IPS-15b (cell line): ENCODE data around the gene USP6.
"Not testable (repeated sequence)": the region's sequence is repeated elsewhere in the genome, so short reads cannot be mapped to it uniquely, and the experiment has no call there.

Experiments
- H3K27me3 ChIP-seq: one replicate; pipeline ENCODE4 v1.6.1; 2013; ENCODE audit warnings: low read length; ENCODE audit not compliant: control insufficient read depth, insufficient read depth
- H3K36me3 ChIP-seq: one replicate; pipeline ENCODE4 v1.6.1; 2013; ENCODE audit warnings: low read length; ENCODE audit not compliant: control insufficient read depth, insufficient read depth
- H3K4me1 ChIP-seq: one replicate; pipeline ENCODE4 v1.6.1; 2013; ENCODE audit warnings: mild to moderate bottlenecking, low read length; ENCODE audit not compliant: control insufficient read depth, insufficient read depth
- H3K4me3 ChIP-seq: one replicate; pipeline ENCODE4 v1.5.1; 2013; ENCODE audit warnings: low read depth, low read length
- H3K9ac ChIP-seq: one replicate; pipeline ENCODE4 v1.6.1; 2013; ENCODE audit warnings: low read depth, mild to moderate bottlenecking, low read length
- H3K9me3 ChIP-seq: one replicate; pipeline ENCODE4 v1.6.1; 2013; ENCODE audit warnings: mild to moderate bottlenecking, low read length; ENCODE audit not compliant: control insufficient read depth, insufficient read depth

Gene USP6

DNA sequence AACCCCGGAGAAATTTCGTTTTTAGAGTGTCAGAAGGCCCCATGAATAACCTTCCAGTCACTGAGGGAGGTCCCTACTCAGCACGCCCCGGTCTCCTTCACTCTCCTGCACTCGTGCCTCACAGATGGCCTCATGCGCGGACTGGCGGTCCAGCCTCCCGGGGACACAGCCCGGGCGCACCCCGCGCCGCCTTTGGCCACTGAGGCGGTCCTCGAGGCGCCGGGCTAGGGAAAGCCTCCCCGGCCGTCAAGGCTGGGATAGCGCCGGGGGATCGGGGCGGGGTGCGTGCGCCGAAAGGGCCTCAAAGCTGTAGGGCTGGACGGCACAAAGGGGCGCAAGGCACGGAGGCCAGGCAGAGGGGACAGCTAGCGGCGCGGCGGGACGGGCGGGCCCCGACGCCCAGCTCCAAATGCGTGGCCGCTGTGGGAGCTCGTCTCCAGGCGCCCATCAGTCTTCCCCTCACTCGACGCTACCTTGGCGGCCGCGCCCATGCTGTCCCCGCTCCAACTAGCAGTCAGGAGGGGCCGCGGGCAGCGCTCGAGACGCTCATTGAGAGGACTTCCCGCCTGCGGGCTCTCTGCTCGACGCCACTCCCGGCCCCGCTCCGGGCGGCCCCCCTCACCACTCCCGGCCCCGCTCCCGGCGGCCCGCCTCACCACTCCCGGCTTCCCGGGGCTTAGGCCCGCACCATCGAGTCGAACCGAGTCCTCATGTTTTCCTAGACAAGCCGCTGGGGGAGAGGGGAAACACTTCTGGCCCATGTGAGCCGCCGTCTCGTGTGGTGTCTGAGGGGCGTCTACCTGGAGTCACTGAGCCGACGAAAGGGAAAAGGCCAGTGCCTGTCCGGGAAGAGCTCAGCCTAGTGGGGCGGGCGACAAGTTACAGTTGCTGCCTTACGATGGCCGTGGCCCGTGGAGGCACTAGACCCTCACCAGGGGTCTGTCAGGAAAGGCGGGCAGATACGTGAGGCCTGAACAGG, at the start of gene USP6:
Gene USP6, plus strand, starts transcription at position 360 of the 979 bp plus-strand sequence. CDS start 14,336 bp downstream, outside the sequence.
- H3K4me3 ChIP-seq, result no peak within 1 kb of the TSS
- peaks cover under 1% of the 10 kb centered on the region for H3K4me1 ChIP-seq
- no peaks in the 10 kb centered on the region for H3K27me3 ChIP-seq
- H3K9me3 ChIP-seq, result no peaks in the 10 kb centered on the region
- no peaks in the 10 kb centered on the region for H3K36me3 ChIP-seq
- H3K9ac ChIP-seq, result no peak within 1 kb of the TSS

DNA sequence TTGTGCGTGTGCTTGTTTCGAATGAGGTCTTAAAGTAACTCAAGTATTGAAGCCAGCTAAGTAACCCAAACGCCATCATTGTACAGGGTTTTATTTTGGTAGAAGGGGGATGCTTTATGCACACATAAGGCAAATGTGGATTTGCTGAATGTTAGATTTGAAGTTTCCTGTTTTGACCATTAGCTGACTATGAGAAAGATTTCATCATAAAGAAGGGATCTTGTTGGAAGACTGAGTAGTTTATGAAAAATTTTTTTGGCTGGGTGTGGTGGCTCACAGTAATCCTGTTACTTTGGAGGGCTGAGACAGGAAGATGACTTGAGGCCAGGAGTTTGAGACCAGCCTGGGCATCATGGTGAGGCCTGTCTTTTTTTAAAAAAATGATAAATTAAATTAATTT, 47.6 kb upstream of the USP6 start:
- Histone ChIP-seq H3K9me3 (no peaks in the 10 kb centered on the region), H3K4me3 (no peak overlapping the region), H3K36me3 (no peaks in the 10 kb centered on the region)

DNA sequence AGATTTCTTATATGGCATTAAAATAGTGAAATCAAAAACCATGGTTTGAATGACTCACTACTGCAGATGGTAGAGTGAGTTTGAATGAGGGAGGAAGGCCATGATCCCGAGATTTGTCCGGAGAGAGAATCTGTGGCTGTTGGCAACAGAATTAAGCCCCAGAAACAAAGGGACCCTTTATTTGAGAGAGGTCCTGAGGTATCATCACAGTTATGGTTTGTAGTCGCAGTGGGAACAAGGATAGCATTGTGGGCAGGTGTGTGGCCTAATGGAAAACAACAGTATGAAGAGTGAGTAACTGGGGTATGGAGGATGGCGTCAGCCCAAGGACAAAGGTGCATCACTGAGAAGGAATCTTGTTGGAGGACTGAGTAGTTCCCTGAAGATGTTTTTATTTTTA, 46.1 kb upstream of the USP6 start:
- no peak overlapping the region for H3K9ac ChIP-seq
- H3K4me1 ChIP-seq, result peaks cover 4% of the 10 kb centered on the region
- H3K36me3 ChIP-seq, result no peaks in the 10 kb centered on the region
- no peaks in the 10 kb centered on the region for H3K27me3 ChIP-seq
- no peak overlapping the region for H3K4me3 ChIP-seq
- no peaks in the 10 kb centered on the region for H3K9me3 ChIP-seq

More for the DNA sequence above, 47.6 kb upstream of the USP6 start:
- Histone ChIP-seq H3K9ac (no peak overlapping the region), H3K27me3 (no peaks in the 10 kb centered on the region), H3K4me1 (no peaks in the 10 kb centered on the region)

DNA sequence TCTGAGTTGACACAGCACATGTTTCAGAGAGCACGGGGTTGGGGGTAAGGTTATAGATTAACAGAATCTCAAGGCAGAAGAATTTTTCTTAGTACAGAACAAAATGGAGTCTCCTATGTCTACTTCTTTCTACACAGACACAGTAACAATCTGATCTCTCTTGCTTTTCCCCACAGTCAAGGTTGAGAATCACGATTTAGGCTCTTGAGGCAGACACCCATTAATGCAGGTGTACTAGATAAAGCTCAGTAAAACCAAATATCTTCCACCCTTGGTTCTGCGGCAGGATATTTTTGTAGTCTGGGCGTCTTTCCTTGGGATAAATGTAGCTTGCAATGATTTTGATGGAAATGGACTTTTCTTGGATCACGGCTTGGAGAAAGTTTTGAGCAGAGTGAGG, 40.4 kb upstream of the USP6 start:
- not testable (repeated sequence) for H3K9ac ChIP-seq, H3K9me3 ChIP-seq, H3K4me3 ChIP-seq, H3K27me3 ChIP-seq, H3K36me3 ChIP-seq
- peaks cover 12% of the 10 kb centered on the region for H3K4me1 ChIP-seq

DNA sequence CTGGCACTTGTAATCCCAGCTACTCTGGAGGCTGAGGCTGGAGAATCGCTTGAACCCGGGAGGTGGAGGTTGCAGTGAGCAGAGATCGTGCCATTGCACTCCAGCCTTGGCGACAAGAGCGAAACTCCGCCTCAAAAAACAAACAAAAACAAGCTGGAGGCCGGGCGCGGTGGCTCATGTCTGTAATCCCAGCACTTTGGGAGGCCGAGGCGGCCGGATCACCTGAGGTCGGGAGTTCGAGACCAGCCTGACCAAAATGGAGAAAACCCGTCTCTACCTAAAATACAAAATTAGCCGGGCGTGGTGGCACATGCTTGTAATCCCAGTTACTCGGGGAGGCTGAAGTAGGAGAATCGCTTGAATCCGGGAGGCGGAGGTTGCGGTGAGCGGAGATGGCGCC, 38.6 kb upstream of the USP6 start:
- H3K4me1 ChIP-seq, result peaks cover 12% of the 10 kb centered on the region
- not testable (repeated sequence) for H3K27me3 ChIP-seq, H3K9me3 ChIP-seq, H3K4me3 ChIP-seq, H3K36me3 ChIP-seq
- peak overlapping the region; percentile 61 for H3K9ac ChIP-seq

DNA sequence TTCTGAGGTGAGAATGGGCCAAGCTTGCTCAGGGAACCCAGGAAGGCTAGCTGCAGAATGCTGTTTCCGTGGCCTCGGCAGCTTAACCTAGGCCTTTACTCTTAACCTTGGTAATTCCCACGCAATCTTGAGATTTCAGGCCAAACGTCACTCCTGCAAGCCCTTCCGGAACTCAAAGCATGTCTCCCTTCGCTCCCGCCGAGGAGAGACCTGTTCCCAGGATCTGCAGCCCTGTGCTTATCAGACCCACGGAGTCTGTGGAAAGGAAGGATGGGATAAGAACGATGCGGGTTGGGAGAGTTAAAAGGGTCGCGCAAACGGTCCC, 38.1 kb upstream of the USP6 start:
- Histone ChIP-seq H3K4me1 (peaks cover 12% of the 10 kb centered on the region), H3K36me3 (no peaks in the 10 kb centered on the region), H3K27me3 (peaks cover 8% of the 10 kb centered on the region), H3K4me3 (peak overlapping the region; percentile 65), H3K9ac (peak overlapping the region; percentile 61), H3K9me3 (no peaks in the 10 kb centered on the region)

DNA sequence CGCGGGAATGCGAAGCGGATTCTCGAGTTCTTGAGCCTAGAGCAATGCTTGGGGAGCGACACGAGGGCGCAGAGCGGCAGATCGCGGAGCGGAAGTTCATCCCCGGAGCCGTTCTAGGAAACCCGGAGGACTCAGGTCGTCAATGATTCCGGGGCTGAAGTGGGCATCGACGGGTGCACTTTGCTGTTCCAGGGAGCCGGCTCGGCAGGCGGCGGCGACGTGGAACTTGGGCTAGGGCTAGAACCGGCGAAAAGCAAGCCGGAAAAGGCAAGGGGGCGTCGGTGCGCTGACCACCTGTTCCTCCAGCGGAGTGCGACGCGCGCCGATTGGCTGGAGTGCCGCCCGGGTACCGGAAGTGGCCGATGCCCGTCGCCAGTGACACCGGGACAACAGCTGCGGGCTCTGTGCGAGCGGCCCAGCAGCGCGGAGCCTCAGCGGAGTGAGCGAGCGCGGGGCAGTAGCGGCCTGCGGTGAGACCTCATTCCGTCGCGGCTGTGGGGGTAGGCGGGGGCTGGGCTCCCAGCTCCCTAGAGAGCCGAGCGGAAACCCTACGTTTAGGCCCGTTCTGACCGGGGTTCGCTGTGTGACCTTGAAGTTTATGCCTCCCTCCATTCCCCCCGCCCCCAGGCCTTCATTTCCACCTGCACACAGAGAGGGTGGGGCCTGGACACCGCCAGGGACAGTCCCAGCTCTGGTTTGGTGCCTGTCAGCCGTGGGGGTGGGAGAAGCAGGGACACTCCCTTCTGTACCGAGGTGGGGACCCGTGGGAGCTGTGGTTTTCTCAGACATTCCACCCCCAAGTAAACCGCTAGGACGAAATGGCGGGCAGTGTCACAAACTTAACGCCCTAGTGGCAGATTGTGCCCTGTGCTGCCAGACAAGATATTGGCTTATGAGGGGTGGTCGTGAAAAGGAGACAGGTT, 37.5 kb upstream of the USP6 start, which contains the start of gene ZFP3:
Gene ZFP3, plus strand, starts transcription at position 362 of the 923 bp plus-strand sequence. CDS start 13,038 bp downstream, outside the sequence.
- H3K9ac ChIP-seq, result peak within 1 kb of the TSS; percentile 61
- no peaks in the 10 kb centered on the region for H3K9me3 ChIP-seq
- H3K4me1 ChIP-seq, result peaks cover 12% of the 10 kb centered on the region
- H3K36me3 ChIP-seq, result no peaks in the 10 kb centered on the region
- H3K4me3 ChIP-seq, result peak within 1 kb of the TSS; percentile 65
- peaks cover 8% of the 10 kb centered on the region for H3K27me3 ChIP-seq

DNA sequence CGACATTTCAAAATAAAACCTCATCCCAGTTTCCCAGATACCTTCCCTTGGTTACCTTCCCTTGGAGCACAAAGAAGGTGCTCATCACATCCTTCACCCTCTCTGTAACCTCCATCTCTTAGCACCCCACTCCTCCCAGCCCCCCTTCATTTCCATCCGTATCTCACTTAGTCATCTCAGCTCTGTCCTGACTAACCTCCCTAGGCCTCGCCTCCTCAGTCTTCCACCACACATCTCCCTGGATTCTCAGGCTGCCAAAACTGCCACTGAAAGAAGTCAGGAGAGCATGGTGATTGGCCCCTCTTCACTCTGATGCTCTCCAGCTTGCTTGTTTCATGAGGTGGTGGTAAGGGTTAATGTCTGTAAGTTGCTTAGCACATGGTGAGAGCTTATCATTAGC, 35.2 kb upstream of the USP6 start:
- no peaks in the 10 kb centered on the region for H3K9me3 ChIP-seq
- peaks cover 5% of the 10 kb centered on the region for H3K4me1 ChIP-seq
- peaks cover 8% of the 10 kb centered on the region for H3K27me3 ChIP-seq
- H3K9ac ChIP-seq, result no peak overlapping the region
- no peaks in the 10 kb centered on the region for H3K36me3 ChIP-seq
- no peak overlapping the region for H3K4me3 ChIP-seq

DNA sequence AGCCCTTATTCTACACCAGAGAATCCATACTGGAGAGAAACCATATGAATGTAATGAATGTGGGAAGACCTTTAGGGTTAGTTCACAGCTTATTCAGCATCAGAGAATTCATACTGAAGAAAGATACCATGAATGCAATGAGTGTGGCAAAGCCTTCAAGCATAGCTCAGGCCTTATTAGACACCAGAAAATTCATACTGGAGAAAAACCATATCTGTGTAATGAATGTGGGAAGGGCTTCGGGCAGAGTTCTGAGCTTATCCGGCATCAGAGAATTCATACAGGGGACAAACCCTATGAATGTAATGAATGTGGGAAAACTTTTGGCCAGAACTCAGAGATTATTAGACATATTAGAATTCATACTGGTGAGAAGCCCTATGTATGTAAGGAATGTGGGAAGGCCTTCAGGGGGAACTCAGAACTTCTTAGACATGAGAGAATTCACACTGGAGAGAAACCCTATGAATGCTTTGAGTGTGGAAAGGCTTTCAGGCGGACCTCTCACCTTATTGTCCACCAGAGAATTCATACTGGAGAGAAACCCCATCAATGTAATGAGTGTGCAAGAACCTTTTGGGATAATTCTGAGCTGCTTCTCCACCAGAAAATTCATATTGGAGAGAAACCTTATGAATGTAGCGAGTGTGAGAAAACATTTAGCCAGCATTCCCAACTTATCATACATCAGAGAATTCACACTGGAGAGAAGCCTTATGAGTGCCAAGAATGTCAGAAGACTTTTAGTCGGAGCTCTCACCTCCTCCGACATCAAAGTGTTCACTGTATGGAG, 23.4 kb upstream of the USP6 start:
- Histone ChIP-seq H3K4me3 (no peak overlapping the region), H3K27me3 (peaks cover 4% of the 10 kb centered on the region), H3K9me3 (peaks cover 44% of the 10 kb centered on the region), H3K4me1 (no peaks in the 10 kb centered on the region), H3K36me3 (peaks cover 11% of the 10 kb centered on the region), H3K9ac (no peak overlapping the region)

DNA sequence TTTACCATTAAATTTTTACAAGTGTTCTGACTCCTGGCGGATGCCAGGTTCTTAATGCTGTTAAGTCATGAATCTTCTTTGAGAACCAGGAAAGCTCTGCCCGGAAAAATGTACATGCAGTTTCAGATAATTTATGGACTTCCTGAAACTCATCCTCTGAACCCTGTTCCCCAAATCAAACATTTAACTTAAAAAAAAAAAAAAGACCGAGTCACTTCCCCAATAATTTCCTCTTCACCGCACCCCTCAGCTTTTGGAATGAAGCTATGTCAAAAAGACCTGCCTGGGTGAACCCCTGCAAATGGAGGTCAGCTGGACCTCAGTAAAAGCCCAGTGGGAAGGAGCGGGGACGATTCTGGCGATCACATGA, 19.1 kb upstream of the USP6 start:
- peaks cover 4% of the 10 kb centered on the region for H3K27me3 ChIP-seq
- H3K36me3 ChIP-seq, result peaks cover 5% of the 10 kb centered on the region
- H3K4me3 ChIP-seq, result peak overlapping the region; percentile 62
- peaks cover 30% of the 10 kb centered on the region for H3K9me3 ChIP-seq
- H3K4me1 ChIP-seq, result no peaks in the 10 kb centered on the region
- H3K9ac ChIP-seq, result no peak overlapping the region
